Ovary (tissue), 3 donors: ENCODE results near the gene KRT8.

ENCODE experiments used
- CTCF ChIP-seq, 3 donors: fragments of 450-650 bp in 2 of 3; fragments of 200-600 bp in 1 of 3; IDR thresholded peaks; one replicate each; pipeline versions ENCODE4 v1.5.1 to v1.8.0; 2016 to 2022; ENCODE audit warnings: antibody characterized with exemption in 3 of 3, mild to moderate bottlenecking in 1 of 3
- EP300 ChIP-seq: sonication (generic); formaldehyde crosslinking; IDR thresholded peaks from one replicate; pipeline ENCODE4 v1.6.1; 2017; ENCODE audit warnings: antibody characterized with exemption
- POLR2A ChIP-seq: fragments of 450-650 bp; IDR thresholded peaks from one replicate; pipeline ENCODE4 v1.6.1; 2017; ENCODE audit warnings: antibody characterized with exemption, mild to moderate bottlenecking, moderate library complexity
- donor health status: DM: no; HTN: no; CAD: no.

GRCh38 chr12:52950553-52950952 lies 45.7 kb upstream of the KRT8 start:
- TF ChIP-seq POLR2A: no peak
- TF ChIP-seq CTCF (IDR thresholded peaks at IDR 0.05): no peak
- no peak for TF ChIP-seq EP300
